Coronary artery (tissue), 2 donors: ENCODE measurements around the gene SOX1.

Experiments used
- DNase-seq: peaks from one replicate; pipeline ENCODE4 v3.0.0-alpha.2; 2017; ENCODE audit warnings: low spot score
- H3K27ac ChIP-seq, 2 donors: fragments of 200-600 bp; sonication (generic); one replicate each; pipeline ENCODE4 v1.5.1; 2016 to 2019
- H3K4me3 ChIP-seq: fragments of 200-600 bp; sonication (generic); 2 replicates; pipeline ENCODE4 v1.5.1; 2016; ENCODE audit warnings: mild to moderate bottlenecking, moderate library complexity
- CTCF ChIP-seq: fragments of 200-600 bp; sonication (generic); IDR thresholded peaks from one replicate; pipeline ENCODE4 v1.5.1; 2019; ENCODE audit warnings: antibody characterized with exemption

Gene SOX1

GRCh38 chr13:112067116-112067741 lies at the start of gene SOX1:
Gene SOX1, plus strand, starts transcription at chr13:112067149. Its CDS starts 510 bp downstream, at chr13:112067659.
- Histone ChIP-seq H3K4me3 (peak within 1 kb of the TSS; percentile 66), H3K27ac (no peak within 1 kb of the TSS)
- no peak for DNase-seq
- no peak for TF ChIP-seq CTCF

- no peak for DNase-seq
- no peak overlapping the region for H3K27ac ChIP-seq
- H3K4me3 ChIP-seq, result no peak overlapping the region
- no peak for TF ChIP-seq CTCF
These were observed 42.4 kb upstream of the SOX1 start for GRCh38 chr13:112024577-112024976.

GRCh38 chr13:112027250-112027649 lies 39.7 kb upstream of the SOX1 start:
- H3K27ac ChIP-seq, result no peak overlapping the region
- TF ChIP-seq CTCF, result no peak
- H3K4me3 ChIP-seq, result no peak overlapping the region
- DNase-seq, result no peak

GRCh38 chr13:112028481-112028880 lies 38.5 kb upstream of the SOX1 start:
- no peak overlapping the region for H3K4me3 ChIP-seq
- DNase-seq, result no peak
- TF ChIP-seq CTCF, result no peak
- H3K27ac ChIP-seq, result no peak overlapping the region

GRCh38 chr13:112029143-112029542 lies 37.8 kb upstream of the SOX1 start:
- Histone ChIP-seq H3K27ac (no peak overlapping the region), H3K4me3 (no peak overlapping the region)
- no peak for DNase-seq
- TF ChIP-seq CTCF, result no peak

- no peak for DNase-seq
These were observed 34.6 kb upstream of the SOX1 start for GRCh38 chr13:112032186-112032993.

More at GRCh38 chr13:112032186-112032993, 34.6 kb upstream of the SOX1 start:
- TF ChIP-seq CTCF, result no peak
- Histone ChIP-seq H3K27ac (no peak overlapping the region), H3K4me3 (no peak overlapping the region)
